PFSK-1 (cell line): ENCODE results near the gene PHF2.

Experiments
- FOXP2 ChIP-seq: optimal IDR thresholded peaks from 2 replicates; pipeline ENCODE3; 2011; ENCODE audit warnings: borderline replicate concordance, control low read depth, inconsistent platforms; ENCODE audit not compliant: insufficient read depth; ENCODE audit errors: extremely low read length, extremely low read depth
- POLR2AphosphoS5 ChIP-seq: IDR thresholded peaks from 2 replicates; pipeline ENCODE4 v1.6.1; 2012; ENCODE audit warnings: low read depth, mild to moderate bottlenecking, control low read depth, low read length, moderate library complexity
- SIN3A ChIP-seq: IDR thresholded peaks from 2 replicates; pipeline ENCODE4 v1.6.1; 2012; ENCODE audit warnings: mild to moderate bottlenecking, low read length, moderate library complexity, borderline replicate concordance; ENCODE audit not compliant: insufficient read depth
- TAF1 ChIP-seq: IDR thresholded peaks from 2 replicates; pipeline ENCODE4 v1.6.1; 2012; ENCODE audit warnings: low read length, control low read depth, borderline replicate concordance; ENCODE audit not compliant: insufficient read depth
- TF ChIP-seq, protein P1 (sequence below), 2 experiments: IDR thresholded peaks; 2 replicates each; pipeline versions ENCODE4 v1.6.1 to v1.8.0; 2011 to 2012; ENCODE audit warnings: low read depth in 2 of 2, low read length in 2 of 2, control low read depth in 1 of 2, inconsistent platforms in 1 of 2, mild to moderate bottlenecking in 1 of 2, moderate library complexity in 1 of 2; ENCODE audit not compliant: insufficient read depth in 1 of 2

The PHF2 gene

DNA sequence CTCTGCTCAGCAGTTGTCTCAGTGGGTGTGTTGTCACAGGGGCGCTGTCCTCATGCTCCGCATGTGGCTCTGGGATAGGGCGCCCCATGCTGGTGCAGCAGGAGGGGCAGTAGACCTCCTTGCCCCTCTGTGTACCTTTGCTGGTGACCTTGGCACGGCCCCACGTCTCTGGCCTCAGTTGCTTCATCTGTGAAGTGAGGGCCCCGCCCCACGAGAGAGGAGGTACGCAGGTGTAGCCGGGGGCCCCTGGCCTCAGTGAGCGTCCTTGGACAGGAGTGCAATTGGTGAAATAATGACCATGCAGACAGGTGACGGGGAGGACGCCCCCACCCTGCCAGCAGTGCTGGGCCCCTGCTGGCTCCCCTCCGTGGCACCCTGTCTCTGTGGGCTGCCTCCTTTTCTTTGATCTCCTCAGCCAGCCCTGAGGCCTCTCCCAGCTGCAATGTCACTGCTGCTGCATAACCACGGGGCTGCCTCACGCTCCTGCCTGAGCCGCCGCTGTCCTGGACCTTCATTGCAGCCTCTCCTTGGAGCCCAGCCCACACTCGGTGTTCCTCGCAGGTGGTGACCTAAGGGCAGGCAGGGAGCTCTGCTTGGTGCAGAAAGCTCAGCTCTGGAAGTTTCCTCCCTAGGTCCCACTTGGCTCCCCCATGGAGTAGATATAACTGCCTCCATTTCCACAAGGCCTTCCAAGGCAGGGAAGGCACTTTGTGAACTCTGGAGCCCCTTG lies 57.3 kb downstream of the PHF2 start:
- TF ChIP-seq SIN3A = no peak
- TF ChIP-seq TAF1 = no peak
- TF ChIP-seq POLR2AphosphoS5 = no peak
- no peak for TF ChIP-seq FOXP2
- TF ChIP-seq, protein P1, sequence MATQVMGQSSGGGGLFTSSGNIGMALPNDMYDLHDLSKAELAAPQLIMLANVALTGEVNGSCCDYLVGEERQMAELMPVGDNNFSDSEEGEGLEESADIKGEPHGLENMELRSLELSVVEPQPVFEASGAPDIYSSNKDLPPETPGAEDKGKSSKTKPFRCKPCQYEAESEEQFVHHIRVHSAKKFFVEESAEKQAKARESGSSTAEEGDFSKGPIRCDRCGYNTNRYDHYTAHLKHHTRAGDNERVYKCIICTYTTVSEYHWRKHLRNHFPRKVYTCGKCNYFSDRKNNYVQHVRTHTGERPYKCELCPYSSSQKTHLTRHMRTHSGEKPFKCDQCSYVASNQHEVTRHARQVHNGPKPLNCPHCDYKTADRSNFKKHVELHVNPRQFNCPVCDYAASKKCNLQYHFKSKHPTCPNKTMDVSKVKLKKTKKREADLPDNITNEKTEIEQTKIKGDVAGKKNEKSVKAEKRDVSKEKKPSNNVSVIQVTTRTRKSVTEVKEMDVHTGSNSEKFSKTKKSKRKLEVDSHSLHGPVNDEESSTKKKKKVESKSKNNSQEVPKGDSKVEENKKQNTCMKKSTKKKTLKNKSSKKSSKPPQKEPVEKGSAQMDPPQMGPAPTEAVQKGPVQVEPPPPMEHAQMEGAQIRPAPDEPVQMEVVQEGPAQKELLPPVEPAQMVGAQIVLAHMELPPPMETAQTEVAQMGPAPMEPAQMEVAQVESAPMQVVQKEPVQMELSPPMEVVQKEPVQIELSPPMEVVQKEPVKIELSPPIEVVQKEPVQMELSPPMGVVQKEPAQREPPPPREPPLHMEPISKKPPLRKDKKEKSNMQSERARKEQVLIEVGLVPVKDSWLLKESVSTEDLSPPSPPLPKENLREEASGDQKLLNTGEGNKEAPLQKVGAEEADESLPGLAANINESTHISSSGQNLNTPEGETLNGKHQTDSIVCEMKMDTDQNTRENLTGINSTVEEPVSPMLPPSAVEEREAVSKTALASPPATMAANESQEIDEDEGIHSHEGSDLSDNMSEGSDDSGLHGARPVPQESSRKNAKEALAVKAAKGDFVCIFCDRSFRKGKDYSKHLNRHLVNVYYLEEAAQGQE (IDR thresholded peaks at IDR 0.05; ENCODE audit: insufficient read depth in 1 of 2, low read depth in 2 of 2, low read length in 2 of 2) = no peak

DNA sequence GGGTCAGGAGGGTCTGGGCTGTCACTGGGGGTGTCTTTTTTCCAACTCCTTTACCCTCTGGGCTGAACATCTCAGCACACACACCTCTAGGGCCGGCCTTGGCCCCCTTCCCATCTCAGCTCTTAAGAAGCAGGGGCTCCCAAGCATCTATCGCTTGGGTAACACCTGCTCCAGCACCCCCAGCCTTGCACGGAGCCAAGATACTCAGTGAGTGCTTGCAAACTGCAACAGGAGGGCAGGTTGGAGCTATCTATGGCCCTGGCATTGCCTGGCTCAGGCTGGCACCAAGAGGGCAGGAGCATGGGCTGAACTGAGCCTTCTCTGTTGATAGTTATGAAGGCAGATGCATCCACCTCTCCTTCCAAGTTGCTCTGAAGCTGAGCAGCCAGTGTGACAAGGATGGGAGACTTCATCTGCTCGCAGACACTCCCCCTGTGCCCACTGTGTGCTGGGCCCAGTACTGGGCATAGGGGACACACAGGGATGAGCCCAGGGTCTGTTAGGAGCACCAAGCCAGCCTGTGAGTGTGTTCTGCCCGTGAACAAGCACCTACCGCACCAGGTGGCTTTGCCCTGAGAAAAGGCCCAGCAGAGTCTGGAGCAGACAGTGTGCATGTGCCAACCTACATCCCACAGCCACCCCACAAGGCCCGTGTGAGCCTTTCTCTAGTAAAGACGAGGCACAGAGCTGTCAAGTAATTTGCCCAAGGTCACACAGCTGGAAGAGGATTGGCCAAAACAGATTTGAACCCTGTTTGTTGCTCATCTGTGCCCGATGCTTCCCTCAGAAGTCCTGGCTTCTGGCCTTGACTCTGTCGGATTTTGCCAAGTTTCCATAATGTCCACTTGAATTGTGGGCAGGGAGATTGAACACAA lies 58.2 kb downstream of the PHF2 start:
- TF ChIP-seq, protein P1 (IDR thresholded peaks at IDR 0.05; ENCODE audit: insufficient read depth in 1 of 2, low read depth in 2 of 2, low read length in 2 of 2) = no peak
- TF ChIP-seq FOXP2 = no peak
- TF ChIP-seq TAF1 = no peak
- TF ChIP-seq SIN3A = no peak
- TF ChIP-seq POLR2AphosphoS5 = no peak

DNA sequence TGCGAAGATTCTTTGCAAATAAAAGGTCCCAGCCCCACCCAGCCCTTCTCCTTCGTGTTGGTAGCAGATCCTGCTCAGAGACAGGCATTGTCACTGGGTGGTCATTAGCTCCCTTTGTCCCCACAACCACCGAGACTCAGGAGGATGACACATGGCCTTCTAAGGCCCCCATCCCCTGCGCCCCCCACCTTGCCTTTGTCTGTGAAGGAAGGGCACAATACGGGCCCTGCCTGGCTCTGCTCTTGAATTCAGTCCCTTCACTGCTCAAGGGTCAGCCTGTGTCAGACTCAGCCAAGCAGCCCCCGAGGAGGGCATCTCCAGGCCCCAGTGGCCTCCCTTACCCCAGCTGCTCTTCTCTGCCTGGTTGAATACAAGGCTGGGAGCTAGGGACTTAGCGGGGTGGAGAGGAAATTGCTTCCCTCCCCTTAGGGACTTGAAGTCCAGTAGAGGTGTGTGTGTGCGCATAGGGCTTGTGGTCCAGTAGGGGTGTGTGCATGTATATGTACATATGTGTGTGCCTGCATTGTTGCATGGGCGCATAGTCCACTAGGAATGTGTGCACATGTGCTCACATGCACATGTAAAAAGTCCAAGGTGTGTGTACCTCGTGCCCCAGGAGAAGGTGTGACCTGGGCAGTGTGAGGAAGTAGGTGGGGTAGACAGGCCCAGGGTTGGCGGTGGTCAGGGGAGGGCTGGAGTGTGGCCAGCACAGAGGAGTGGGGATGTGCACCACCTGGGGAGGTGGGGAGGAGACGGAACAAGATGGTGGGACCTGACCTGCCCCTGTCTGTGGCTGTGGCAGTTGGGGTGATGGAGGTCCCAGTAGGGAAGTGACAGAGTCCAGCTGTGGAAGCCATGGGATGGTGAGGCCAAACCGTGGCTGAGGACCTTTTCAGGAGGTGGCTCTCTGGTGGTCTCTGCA lies 59.1 kb downstream of the PHF2 start:
- no peak for TF ChIP-seq TAF1
- TF ChIP-seq POLR2AphosphoS5 = no peak
- no peak for TF ChIP-seq FOXP2
- no peak for TF ChIP-seq SIN3A
- TF ChIP-seq, protein P1 (IDR thresholded peaks at IDR 0.05; ENCODE audit: insufficient read depth in 1 of 2, low read depth in 2 of 2, low read length in 2 of 2) = no peak

DNA sequence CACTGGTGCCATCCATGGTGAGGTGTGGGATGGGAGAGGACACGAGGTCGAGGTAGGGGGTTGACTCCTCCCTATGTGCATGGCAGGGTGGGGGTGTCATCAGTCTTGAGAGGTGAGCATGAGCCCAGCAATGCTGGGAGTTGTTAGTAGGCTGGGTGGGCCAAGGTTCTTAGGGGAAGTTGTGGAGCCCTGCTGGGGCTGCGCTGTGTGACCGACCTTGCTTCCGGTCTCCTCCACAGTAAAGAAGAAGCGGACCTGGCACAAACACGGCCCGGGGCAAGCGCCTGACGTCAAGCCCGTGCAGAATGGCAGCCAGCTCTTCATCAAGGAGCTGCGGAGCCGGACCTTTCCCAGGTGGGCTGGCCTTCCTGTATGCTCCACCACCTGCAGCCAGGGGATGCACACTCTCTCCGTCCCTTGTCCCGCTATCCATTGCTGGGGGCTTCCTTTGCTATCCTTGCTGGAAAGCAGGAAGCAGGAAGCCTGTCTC lies 59.8 kb downstream of the PHF2 start:
- no peak for TF ChIP-seq SIN3A
- TF ChIP-seq, protein P1 (IDR thresholded peaks at IDR 0.05; ENCODE audit: insufficient read depth in 1 of 2, low read depth in 2 of 2, low read length in 2 of 2) = no peak
